ENCODE data around the gene UBE4B. TPM values are rescaled to one million over a fixed set of nuclear protein-coding genes. Genes with fewer than 3 reads are reported as not detected.

UBE4B gene
- total and polyA plus RNA-seq, 10 of the 15 experiments (the other 5 are each of a cell fraction or from before 2014, with no cell fraction given): 2.9 to 32.6 (median 20.7) TPM

DNA sequence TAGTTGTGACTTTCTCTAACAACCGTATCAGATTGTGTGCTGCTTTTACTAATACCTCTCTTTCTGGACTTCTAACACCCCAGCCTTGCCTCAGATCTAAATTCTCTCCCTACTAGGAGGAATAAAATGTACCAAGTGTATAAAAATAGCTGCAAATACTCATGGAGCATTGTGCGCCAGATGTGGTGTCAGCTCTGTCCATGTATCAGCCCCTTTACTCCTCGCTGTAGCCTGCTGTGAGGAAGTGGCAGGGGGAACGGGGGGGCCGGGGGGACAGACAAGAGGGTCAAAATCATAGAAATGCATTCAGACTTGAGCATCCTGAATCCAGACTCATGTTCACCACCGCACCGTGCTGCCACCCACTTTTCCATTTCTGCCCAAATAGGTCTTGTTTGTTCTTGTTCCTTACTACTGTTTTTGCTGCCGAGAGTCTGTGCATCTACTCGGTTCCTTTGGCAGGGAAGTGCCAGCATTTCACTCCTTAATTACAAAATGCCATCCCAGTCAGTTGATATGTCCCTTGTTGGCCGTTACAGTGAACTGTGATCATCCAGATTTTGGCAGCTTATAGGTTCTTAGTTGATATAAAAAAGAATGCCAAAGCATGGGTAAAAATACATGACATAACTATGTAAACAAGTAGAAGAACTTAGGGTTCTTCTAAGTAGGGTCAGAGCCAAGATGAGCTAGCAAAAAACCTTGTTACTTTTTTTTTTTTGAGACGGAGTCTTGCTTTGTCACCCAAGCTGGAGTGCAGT lies 76.4 kb downstream of the UBE4B start (continued):
- TF ChIP-seq SMAD1 (IDR thresholded peaks at IDR 0.05; ENCODE audit: low read depth, partially characterized antibody): no peak
- no peak for TF ChIP-seq EGR1 (IDR thresholded peaks at IDR 0.05; ENCODE audit: borderline replicate concordance in 1 of 2, low read depth in 2 of 2, low read length in 2 of 2)
- TF ChIP-seq TARDBP (IDR thresholded peaks at IDR 0.05; ENCODE audit: borderline replicate concordance): no peak
- no peak for TF ChIP-seq EP300 (IDR thresholded peaks at IDR 0.05; ENCODE audit: borderline replicate concordance in 1 of 2, control insufficient read depth in 1 of 2, low read depth in 2 of 2, low read length in 2 of 2)
- TF ChIP-seq CBX3 (IDR thresholded peaks at IDR 0.05; ENCODE audit: borderline replicate concordance, low read depth): no peak
- no peak for TF ChIP-seq ETV6 (conservative IDR thresholded peaks at IDR 0.05 in 1 of 2, IDR thresholded peaks at IDR 0.05 in 1 of 2; ENCODE audit: borderline replicate concordance in 1 of 2, low read depth in 1 of 2)

DNA sequence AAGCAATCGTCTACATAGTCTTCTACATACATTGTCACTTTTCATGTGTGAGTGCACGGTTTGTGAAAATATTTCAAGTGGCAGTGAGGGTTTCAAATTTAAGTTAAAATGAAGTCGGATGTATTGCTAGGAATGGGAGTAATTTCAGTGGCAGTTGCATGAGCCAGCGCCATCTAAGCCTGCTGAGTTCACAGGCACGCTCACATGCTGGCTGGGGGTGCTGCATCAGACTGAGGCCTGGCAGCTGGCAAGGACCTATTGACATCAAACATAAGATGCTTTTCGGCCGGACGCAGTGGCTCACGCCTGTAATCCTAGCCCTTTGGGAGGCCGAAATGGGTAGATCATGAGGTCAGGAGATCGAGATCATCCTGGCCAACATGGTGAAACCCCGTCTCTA lies 80.7 kb downstream of the UBE4B start:
- no TSS peak for BruUV-seq (replicated peaks)
- TF ChIP-seq HDGF (IDR thresholded peaks at IDR 0.05) (no peak), CBFB (IDR thresholded peaks at IDR 0.05; ENCODE audit: low read depth) (no peak), STAT1 (conservative IDR thresholded peaks at IDR 0.05) (no peak), KDM1A (IDR thresholded peaks at IDR 0.05; ENCODE audit: borderline replicate concordance) (no peak), JUND (IDR thresholded peaks at IDR 0.05; ENCODE audit: low read depth, low read length) (no peak), STAT3 (IDR thresholded peaks at IDR 0.05; ENCODE audit: low read depth, low read length) (no peak), ZNF622 (IDR thresholded peaks at IDR 0.05) (no peak)
- TF ChIP-seq, protein P1, sequence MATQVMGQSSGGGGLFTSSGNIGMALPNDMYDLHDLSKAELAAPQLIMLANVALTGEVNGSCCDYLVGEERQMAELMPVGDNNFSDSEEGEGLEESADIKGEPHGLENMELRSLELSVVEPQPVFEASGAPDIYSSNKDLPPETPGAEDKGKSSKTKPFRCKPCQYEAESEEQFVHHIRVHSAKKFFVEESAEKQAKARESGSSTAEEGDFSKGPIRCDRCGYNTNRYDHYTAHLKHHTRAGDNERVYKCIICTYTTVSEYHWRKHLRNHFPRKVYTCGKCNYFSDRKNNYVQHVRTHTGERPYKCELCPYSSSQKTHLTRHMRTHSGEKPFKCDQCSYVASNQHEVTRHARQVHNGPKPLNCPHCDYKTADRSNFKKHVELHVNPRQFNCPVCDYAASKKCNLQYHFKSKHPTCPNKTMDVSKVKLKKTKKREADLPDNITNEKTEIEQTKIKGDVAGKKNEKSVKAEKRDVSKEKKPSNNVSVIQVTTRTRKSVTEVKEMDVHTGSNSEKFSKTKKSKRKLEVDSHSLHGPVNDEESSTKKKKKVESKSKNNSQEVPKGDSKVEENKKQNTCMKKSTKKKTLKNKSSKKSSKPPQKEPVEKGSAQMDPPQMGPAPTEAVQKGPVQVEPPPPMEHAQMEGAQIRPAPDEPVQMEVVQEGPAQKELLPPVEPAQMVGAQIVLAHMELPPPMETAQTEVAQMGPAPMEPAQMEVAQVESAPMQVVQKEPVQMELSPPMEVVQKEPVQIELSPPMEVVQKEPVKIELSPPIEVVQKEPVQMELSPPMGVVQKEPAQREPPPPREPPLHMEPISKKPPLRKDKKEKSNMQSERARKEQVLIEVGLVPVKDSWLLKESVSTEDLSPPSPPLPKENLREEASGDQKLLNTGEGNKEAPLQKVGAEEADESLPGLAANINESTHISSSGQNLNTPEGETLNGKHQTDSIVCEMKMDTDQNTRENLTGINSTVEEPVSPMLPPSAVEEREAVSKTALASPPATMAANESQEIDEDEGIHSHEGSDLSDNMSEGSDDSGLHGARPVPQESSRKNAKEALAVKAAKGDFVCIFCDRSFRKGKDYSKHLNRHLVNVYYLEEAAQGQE (IDR thresholded peaks at IDR 0.05; ENCODE audit: low read depth, low read length): no peak

More for the DNA sequence above, 80.7 kb downstream of the UBE4B start:
- FAIRE-seq (no peak), DNase-seq (ENCODE audit: low read depth, low spot score) (no peak), ATAC-seq (no peak)
- H3K4me2 ChIP-seq (ENCODE audit: control insufficient read depth, insufficient read depth): no peak overlapping the region
- no peaks in the 10 kb centered on the region for H3K79me2 ChIP-seq (ENCODE audit: control insufficient read depth, insufficient read depth, low read length)
- no peaks in the 10 kb centered on the region for H3K27me3 ChIP-seq (replicated peaks in 1 of 2; ENCODE audit: control insufficient read depth in 2 of 2, insufficient read depth in 2 of 2, low read length in 1 of 2)
- H3K9me3 ChIP-seq (replicated peaks; ENCODE audit: control insufficient read depth, insufficient read depth, low read length): no peaks in the 10 kb centered on the region
- in situ Hi-C loops (cut with MboI): no loop called here
- ChIA-PET SMC1A (ENCODE audit: uncharacterized antibody, unreplicated experiment) (interaction anchor here (1.1 kb wide), 1 partner anchor 41 kb away, joined by 3 read pairs; no protein-coding TSS in a partner anchor), CTCF (no interaction called here), POLR2A (no interaction called here), RAD21 (ENCODE audit: unreplicated experiment) (no interaction called here)
- H4K20me1 ChIP-seq (ENCODE audit: control insufficient read depth, insufficient read depth): no peaks in the 10 kb centered on the region
- H3K4me1 ChIP-seq (ENCODE audit: control insufficient read depth, insufficient read depth, low read length): no peaks in the 10 kb centered on the region
- no peak overlapping the region for H3K9ac ChIP-seq (ENCODE audit: control insufficient read depth, insufficient read depth, low read length)
- H3K36me3 ChIP-seq (ENCODE audit: control insufficient read depth in 2 of 2, insufficient read depth in 2 of 2, low read length in 1 of 2): peaks cover 0 to 8% of the 10 kb centered on the region in 2 experiments; a peak in 3 of 4 replicates
- H2AFZ ChIP-seq (ENCODE audit: control insufficient read depth, low read depth, low read length): no peak overlapping the region
- WGBS (ENCODE audit: insufficient coverage, insufficient replicate concordance, low lambda C conversion rate, missing lambda C conversion rate): 97% methylated on average over 12 of the region's 12 CpGs
- H3K27ac ChIP-seq (ENCODE audit: control insufficient read depth, insufficient read depth): no peak overlapping the region
- H3K4me3 ChIP-seq: no peak overlapping the region
- intact Hi-C loops (cut with micrococcal nuclease; ENCODE audit: unreplicated experiment): no loop called here
